HG03457 (cell line): ENCODE results near the gene FAM174C.
"Not testable (repeated sequence)": the region's sequence is repeated elsewhere in the genome, so short reads cannot be mapped to it uniquely, and the experiment has no call there.

Experiments used
- ATAC-seq: cut with Tn5 transposase; IDR thresholded peaks from one replicate; pipeline ENCODE4 v1.9.1; 2021; ENCODE audit warnings: moderate number of reproducible peaks; ENCODE audit not compliant: unreplicated experiment

FAM174C gene

DNA sequence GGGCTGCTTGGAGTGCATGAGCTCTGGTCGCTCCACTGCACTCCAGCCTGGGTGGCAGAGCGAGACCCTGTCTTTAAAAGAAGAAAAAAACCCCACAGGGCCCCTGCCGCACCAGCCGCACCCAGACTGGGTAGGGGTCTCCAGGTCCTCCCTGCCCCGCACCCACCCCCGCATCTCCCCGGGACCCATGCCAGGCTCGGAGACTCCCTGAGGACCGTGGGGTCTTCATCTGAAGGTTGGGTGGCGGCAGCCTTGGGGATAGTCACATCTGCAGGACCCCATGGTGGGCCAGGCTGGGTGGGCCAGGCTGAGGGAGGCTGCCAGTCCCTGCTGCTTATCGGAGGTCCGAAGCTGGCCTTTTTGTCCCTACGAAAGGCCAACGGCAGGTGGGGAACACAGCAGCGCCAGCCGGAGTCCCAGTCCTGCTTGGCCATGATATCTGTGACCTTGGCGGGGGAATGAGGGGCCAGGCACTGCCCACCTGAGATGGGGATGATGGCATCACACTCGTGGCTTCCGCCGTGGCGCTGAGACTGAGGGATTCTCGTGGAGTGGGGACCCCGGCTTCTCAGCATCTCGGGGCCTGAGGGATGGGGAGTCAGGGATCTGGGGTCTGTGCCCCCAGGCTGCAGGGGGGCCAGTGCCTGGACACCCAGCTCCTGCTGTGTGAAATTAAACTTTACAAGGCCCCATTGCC, 21.4 kb downstream of the FAM174C start:
- ATAC-seq = no peak

DNA sequence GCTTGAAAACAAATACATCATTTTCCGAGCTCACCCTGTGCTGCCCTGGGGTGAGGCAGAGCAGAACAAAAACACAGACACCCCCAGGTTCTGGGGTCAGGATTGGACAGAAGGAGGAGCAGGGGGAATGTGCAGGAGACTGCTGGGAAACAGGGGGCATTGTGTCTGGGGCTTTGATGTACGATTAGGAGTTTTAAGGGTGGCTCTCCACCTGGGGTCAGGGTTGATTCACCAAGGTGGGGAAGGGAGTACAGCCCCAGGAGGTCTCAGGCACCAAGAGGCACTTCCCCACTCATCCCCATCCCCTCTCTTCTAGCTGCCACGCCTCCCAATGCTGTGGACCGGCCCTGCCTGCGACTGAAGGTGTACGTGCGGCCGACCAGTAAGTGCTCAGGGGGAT, 22.9 kb downstream of the FAM174C start:
- ATAC-seq = no peak

DNA sequence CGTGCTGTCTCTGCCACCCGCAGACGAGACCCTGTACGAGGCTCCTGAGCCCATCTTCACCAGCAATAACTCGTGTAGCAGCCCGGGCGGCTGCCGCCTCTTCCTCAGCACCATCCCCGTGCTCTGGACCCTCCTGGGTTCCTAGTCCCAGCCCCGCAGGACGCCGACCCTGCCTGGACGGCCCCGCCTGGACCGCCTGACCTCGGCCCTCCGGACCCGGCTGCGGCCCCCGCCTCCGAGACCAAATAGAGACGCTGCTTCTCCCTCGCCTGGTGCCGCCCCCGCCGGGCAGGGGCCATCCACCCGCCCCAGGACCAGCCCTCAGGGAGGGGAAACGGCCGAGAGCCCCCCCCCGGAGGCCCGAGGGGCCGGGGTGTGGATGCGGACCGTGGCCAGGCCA, 24.5 kb downstream of the FAM174C start:
- ATAC-seq = no peak

DNA sequence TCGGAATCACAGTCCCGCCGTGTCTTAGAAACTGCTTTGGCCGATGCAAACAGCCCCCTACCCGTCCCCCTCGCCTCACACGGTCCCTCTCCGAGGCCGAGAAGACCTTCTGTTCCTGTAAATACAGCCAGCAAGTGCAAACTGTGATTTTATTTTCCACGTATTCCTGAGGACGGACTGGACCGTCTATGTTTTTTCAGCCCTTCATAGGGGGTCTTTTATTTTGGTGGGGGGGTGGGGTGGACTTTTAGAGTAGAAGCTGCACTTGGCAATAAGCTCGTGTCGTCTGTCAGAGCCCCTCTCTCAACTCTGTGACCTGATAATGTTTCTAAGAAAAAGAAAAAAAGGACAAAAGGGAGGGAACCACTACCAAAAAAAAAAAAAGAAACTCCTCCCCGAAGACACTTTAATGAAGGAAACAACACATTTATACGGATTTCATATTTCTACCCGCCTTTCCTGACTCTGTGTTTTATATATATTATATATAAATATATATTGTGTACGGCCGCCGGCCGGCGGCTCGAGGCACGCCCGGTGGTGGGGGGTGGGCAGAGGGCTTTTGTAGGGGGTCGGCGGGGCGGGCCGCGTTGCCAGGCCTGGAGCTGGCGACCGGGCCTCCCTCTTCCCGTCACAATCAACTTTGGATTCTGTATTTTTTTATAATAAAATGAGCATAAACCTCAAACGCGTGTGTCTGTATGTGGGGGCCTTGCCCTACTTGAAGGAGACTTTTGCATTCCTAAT, 25.6 kb downstream of the FAM174C start:
- no peak for ATAC-seq

DNA sequence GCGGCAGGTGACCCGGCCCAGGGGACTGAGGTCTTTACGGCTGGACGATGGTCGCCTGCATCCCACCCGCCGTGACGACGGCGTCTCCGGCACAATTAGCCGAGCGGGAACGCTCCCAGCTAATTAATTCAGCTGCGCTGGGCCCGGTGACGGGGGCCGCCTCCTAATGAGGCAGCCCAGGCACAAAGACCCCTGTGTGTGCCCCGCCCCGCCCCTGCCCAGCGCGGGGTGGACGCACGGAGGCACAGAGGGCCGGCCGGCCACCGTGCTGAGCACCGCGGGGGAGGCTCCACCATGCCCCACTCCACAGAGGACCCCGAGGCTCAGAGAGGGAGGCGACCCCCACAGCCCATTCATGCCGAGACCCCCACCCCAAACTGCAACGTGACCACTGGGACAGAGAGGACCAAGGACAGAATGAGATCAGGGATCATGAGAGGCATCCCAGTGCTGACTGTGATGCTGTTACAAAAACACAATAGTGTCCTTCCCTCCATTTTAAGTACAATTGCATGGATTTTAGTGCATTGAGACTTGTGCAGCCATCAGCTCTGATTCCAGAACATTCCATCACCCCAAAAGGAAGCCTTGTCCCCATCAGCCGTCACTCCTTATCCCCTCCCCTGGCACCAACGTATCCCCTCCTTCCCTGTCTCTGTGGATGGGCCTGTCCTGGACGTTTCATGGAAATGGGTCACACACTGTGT, 27.4 kb downstream of the FAM174C start:
- no peak for ATAC-seq

DNA sequence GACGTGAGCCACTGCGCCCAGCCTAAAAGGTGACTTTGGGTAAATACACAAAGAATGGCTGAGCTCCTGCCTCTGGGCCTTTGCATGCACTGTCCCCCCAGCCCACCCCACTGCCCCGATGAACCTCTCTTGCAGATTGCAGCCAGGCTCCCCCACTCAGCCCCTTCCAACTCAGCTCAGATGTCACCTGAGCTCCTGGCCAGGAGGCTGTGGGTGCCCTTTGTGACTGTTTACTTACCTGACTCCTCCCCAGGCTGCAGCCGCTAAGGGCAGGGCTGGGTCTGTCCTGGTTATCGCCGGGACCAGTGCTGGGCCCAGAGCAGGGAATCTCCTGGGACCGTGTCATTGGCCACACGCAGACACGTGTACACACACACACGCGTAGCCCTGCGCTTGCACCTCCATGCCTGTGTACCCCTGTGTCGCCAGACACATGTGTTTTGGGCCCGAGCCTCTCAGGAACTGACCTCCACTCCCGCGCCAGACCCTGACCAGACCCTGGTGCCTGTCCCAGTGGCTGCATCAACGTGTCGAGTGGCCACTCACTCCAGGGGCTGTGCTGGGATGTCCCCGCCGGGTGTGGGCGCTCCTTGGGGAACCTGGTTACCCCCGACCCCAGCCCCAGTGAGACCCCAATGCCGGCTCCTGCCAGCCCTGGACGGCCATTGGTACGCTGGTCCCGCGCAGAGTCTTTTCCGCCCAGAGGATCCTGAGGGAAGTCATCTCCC, 29.0 kb downstream of the FAM174C start:
- no peak for ATAC-seq

DNA sequence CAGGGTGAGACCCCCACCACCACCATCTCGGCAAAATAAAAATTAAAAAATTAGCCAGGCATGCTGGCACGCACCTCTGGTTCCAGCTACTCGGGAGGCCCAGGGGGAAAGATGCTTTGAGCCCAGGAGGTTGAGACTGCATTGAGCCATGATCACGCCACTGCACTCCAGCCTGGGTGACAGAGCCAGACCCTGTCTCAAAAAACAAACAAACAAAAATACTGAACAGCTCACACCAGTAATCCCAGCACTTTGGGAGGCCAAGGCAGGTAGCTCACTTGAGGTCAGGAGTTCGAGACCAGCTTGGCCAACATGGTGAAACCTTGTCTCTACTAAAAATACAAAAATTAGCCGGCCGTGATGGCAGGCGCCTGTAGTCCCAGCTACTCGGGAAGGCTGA, 30.0 kb downstream of the FAM174C start:
- not testable (repeated sequence) for ATAC-seq

DNA sequence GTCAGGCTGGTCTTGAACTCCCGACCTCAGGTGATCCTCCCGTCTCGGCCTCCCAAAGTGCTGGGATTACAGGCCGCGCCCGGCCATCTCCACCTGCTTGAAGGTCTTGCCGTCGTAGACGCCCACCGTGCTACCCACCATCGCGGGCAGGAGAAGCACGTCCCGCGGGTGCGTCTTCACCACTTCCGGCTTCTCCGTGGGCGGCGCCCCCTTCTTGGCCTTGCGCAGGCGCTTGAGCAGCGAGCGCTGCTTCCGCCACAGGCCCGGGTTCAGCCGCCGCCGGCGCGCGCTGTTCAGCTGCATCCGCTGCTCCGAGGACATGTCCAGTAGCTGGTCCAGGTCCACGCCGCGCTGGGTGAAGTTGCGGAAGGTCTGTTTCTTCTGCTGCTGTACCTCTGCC, 32.0 kb downstream of the FAM174C start:
- ATAC-seq = no peak

DNA sequence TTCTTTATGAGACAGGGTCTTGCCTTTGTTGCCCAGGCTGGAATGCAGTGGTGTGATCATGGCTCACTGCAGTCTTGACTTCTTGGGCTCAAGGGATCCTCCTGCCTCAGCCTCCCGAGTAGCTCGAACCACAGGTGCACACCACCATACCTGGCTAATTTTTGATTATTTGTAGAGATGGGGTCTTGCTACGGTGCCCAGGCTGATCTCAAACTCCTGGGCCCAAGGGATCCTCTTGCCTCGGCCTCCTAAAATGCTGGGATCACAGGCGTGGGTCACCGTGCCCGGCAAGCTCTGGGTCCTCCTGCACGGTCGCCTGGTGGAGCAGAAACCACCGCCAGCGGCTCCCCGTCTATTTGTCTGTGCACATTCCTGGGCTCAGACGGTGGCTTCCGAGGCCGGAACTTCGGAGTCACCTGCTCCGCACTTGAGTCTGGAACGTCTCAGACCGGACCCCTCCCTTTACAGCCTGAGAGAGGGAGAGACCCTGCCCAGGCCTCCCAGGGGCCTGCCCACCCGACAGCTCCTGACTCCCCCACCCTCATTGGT, 32.5 kb downstream of the FAM174C start:
- ATAC-seq = no peak

DNA sequence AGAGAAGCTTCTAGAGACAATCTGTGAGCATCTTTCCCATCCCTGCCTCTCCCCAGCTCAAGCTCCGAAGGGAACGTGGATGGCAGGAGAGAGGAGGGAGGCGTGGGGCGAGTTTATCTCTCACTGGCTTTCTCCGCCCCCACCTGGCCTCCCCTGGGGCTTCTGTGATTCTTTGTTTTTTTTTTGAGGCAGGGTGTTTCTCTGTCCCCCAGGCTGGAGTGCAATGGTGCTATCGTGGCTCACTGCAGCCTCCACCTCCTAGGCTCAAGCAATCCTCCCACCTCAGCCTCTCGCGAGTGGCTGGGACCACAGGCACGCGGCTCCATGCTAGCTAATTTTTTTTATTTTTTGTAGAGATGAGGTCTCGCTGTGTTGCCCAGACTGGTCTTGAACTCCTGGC, 33.4 kb downstream of the FAM174C start:
- no peak for ATAC-seq

DNA sequence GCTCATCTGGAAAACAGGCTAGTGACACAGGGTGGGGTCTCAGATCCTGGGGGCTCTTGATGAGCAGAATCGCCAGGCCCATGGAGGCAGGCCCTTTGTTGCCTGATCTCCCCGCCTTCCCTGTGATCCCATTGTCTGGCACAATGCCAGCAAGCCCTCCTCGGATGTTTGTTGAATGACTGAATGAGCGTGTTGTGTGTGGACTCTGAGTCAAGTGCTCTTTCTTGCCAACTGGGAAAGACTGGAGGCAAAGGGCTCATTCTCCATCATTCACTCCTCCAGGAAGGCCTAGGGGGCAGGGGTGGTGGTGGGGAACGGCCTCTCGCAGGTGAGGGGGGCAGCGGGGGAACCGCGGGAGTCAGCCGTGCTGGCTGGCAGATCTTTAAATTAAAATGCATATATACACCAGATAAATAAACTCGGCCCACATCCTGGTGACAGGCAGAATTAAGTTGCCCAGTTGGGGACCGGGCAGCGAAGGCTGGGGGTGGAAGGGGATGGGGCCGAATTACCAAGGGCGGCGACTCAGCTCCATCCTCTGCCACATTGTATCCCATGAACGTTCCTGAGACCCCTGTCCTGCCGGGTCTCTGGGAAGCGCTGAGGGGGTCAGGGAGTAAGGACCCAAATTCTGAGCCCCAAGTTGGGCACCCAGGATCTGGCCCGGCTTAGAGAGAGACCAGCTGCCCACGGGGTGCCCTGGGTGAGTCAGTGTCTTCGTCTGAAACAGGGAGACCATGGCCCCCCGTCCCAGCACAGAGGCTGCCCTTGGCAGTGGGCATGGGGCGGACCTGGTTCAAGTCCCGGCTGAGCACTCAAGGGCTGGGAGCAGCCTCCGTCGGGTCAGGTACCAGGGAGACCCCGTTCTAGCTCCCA, 34.9 kb downstream of the FAM174C start:
- ATAC-seq = no peak

DNA sequence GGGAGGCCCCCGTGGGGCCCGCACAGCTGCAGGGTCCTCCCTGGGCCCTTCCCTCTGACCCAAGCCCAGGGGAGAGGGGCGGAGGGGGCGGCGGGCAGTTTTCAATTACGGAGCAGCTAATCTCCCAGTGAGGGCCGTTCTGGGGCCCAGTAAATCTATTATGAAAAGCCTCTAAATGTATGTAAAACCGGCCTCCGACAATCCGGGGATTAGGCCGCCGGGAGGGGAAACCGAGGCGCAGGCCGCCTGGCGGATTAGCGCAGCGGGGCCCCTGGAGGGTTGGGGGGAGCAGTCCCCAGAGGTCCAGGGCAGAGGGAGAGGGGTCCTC, 35.5 kb downstream of the FAM174C start:
- no peak for ATAC-seq

DNA sequence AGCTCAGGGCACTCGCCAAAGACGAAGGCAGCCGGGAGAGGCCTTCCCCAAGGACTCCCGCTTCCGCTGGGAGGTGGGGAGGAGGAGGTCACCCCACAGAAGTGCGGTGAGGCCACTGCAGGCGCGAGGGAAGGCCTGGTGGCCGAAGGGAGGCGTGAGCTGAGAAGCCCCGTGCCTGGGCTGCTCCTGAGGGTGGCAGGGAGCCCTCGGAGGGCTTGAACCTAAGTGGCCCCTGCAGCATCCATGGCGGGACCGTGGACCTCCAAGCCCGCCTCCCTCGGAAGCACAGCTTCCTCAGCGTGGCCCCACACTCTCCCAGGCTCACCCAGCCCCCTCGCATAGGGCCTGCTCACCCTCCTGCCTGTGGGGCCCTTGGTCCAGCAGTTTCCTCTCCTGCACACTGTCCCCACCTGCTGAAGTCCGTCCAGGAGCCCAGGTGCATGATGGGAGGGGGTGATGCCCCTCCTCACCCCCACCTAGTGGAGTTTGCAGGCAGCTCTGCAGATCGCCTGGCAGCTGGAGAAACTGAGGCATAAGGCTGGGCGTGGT, 36.3 kb downstream of the FAM174C start:
- ATAC-seq = no peak

DNA sequence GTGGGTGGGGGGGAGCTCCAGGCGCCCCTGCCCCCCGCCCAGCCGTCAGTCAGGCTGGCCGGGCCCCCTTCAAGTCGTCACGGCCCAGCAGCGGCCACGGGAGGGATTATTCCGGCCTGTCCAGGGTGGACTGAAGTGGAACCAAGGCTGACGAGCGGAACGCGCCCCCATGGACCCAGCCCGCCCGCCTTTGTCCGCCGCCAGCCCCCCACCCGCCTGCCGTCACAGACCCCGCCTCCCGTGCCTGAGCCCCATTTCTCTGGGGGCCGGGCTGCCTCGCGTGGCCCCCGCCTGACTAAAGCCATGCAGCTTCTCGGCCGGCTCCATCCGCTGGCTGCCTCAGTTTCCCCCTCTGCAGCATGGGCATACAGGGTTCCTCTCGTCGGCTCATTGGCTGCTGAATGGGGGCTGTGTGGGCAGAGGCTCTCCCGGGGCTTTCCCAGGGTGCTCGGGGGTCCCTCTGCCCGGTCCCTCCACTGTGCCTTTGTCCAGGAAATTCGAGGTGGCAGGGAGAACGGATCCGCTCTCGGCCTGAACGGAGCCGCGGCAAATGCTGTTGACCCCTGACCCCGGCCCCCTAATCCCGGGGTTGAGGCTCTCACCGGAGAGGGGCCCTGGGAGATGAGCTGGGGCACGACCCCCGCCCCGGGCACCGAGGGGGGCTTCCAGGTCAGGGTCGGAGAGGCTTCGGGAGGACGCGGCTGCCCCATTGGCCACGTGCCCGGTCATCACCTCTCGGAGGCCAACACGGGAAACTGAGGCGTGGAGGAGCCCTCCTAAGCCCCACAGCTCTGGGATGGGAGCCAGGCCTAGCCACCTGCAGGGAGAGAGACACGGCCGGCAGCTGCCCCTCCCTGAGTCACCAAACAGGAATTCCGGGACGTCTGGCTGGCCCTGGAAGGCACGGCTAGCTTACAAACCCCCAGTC, 37.7 kb downstream of the FAM174C start:
- no peak for ATAC-seq

DNA sequence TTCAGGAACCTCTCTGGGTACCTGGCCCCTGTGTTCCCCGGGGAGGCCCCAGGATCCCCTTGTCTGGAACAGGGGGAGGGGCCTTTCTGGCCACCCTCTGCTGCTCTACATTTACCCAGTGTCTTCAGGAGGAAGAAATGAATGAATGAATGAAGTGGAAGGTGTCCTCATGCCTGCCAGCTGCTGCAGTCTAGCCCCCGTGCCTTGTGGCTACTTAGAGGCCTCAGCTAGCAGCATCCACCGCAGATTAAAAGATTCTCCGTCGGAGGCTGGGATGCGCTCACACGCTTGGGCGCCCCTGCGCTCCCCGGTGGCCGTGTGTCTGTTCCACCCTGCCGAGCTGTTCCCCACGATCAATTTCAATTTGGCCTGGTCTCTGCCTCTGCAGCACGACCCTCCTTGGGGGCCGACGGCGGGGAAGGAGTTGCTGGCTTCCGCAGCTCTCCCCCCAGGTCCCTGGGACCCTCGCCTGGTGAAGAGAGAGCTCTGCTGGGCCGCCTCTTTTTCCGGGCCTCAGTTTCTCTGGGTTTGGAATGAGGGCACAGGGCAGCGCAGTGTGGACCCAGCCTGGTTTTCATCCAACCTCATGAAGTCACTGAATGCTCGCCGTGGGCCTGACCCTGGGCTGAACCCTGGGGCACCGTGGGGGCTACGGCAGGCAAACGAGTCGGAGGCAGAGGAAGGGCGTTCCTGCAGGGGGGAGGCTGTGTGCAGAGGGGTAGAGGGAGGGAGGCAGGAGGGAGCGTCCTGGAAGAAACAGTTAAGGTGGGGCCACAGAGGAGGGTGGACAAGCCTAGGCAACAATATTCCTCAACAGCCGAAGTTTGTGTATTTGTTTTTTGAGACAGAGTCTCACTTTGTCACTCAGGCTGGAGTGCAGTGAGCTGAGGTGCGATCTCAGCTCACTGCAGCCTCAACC, 38.6 kb downstream of the FAM174C start:
- ATAC-seq = no peak

DNA sequence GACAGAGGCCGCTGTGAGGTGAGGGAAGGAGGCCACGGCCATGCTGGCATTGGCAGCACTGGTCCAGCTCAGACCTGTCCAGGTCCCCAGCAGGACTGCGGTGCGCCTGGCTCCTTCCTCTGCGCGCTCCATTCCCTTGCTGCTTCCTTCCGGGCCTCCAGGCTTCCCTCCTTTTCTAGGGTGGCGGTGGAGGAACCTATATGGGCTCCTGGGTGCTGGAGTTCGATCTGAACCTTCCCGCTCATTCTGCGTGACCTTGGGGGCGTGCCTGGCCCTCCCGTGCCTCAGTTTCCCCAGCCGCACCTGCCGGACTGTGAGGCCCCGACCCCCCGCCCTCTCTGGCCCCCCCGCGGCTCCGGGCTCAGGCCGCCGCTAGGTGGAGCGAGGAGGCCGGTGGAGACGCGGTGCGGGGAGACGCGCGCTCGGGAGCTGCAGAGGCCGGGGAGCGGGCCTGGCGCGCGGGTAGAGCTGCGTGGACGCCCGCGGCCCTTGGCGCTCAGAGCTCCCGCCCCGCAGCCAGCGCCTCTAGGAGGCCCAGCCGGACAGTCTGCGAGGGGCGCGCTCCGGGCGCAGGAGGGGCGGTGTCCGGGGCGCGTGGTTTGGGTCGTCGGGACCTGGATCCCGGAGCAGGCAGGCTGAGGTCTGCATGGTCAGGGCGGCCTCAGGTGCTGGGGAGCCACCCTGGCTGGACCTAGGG, 40.3 kb downstream of the FAM174C start:
- no peak for ATAC-seq

DNA sequence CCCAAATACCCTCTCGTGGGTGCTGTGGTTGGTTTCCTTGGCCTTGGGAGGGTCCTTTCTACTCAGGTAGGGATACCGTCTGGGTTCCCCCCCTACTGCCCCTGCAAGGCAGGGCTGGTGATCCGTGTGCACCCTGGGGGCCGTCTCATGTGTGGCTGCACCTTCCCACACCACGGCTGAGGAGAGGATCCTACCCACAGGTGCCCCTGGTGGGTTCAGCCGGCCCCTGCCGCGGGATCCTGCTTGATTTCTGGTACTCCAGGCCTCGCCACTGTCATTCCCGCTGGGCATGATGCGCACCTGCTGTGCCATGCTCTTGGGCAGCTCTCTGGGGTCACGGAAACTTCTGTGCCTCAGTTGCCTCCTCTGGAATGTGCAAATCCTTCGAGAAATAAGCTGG, 41.1 kb downstream of the FAM174C start:
- ATAC-seq = no peak
